Jurkat, Clone E6-1 (cell line): ENCODE results near the gene GALNT17.

Experiments used
- DNase-seq: peaks from one replicate; pipeline ENCODE4 v3.0.0-alpha.2; 2011; ENCODE audit warnings: low read depth, low spot score
- H3K4me3 ChIP-seq: 2 replicates; pipeline ENCODE4 v1.5.1; 2011; ENCODE audit warnings: mild to moderate bottlenecking, low read length, control low read depth, moderate library complexity

GALNT17 gene

DNA sequence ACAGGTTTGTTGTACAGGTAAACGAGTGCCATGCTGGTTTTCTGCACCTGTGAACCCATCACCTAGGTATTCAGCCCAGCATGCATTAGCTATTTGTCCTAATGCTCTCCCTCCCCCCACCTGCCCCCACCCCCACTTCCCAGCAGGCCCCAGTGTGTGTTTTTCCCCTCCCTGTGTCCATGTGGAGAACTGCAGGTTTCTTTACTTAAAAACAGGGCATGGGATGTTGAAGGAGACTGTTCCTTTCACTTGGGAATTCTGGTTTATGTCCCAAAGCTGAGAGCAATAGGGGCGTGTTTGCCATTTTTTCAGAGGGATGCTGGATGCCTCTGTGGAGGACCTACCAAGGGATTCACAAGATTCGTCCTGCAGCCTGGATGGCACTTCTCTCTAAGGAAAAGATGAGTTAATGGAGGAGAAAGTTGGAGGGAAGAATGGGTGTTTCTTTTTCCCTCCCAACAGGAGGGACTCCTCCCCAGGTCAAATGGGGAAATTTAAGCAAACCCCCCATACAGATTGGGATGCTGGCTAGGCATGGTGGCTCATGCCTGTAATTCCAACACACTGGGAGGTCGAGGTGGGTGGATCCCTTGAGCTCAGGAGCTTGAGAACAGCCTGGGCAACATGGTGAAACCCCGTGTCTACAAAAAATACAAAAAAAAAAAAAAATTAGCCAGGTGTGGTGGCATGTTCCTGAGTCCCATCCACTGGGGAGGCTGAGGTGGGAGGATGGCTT, 136.0 kb downstream of the GALNT17 start:
- no peak for DNase-seq
- H3K4me3 ChIP-seq, result no peak overlapping the region

DNA sequence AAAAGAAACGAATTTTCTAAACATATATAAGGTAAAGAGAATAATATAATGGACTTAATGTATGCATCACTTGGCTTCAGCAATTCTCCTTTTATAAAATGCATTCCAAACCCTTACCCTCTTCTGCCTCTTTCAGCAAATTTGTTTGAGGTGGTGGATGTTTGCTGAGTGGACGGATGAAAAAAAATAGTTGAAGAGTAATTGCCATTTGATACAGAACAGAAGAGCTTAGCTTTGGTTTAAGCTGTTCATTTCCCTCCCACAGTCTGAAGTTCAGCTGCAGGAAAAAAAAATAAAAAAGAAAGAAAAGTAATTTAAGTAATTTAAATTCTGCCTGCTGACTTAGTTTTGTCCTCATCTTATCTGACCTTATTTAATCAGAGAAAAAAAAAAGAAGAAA, 138.6 kb downstream of the GALNT17 start:
- H3K4me3 ChIP-seq, result no peak overlapping the region
- DNase-seq, result no peak

DNA sequence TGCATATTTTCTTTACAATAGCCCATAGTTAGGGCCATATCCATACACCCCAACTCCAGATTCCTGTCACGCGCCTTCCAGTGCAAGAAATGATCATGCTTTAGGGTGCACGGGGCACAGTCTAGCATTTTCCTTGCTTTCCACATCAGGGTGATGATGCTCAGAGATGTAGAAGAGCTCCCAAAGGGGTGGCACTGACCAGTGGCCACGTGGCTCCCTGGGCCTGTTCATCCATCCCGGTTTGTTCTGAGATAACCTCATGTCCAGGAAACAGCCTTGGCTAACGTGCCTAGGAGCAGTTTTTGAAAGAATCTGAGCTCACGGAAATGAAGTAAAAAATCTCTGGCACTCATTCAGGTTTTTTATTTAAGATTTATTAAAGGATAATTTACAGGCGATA, 139.3 kb downstream of the GALNT17 start:
- no peak for DNase-seq
- H3K4me3 ChIP-seq, result no peak overlapping the region

DNA sequence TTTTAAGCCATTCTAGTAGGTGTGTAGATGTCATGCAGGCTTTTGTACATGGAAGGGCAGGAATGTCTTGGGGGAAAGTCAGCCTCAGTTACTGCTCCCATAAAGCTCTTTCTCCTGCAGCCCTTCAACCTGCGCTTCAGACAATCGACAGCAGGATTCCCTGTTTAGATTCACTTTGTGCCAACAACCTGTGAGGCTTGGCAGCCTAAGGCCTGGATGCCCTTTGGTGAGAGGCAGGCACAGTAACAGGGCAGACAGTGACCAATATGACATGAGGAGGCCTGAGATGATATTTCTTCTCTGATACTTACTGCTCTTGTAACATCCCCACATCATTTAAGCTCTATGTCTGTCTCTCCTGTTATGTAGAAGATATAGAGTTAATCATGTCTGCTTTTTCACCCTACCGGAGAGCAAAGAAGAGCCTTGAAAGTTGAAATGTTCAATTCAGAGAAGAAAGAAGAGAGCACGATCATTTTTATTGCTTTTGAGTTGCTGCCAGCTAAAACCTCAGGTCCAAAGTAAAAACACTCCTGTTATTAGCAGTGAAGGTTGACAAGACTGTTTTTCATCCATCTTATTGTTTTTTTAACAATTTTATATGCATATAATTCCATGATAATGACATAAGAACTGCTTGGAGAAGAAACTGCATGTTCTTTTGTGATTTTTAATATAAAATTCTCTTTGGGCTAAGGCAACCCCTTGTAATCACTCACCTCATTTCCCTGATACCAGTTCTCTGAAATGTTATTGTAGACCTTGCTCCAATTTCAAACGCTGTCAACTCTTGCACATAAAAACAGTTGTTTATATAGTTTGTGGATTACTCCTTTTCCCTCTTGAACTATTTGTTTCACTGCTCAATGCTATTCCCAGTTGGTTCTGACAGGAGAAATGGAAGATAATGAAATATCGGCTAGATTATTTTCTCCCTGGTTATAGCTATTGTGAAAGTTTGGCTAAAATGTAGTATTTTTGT, 140.9 kb downstream of the GALNT17 start:
- no peak overlapping the region for H3K4me3 ChIP-seq
- no peak for DNase-seq

DNA sequence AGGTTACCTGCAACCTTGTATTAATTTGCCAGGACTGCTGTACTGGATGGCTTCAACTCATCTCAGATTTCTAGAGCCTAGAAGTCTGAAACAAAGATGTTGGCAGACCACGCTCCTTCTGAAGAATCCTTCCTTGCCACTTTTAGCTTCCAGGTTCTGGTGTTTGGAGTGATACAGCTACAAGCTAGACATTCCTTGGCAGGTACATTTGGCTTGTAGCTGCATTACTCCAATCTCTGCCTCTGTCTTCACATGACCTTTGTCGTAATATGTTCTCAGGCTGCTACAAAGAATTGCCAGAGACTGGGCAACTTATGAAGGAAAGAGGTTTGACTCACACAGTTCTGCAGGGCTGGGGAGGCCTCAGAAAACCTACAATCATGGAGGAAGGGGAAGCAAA, 146.3 kb downstream of the GALNT17 start:
- DNase-seq, result no peak
- no peak overlapping the region for H3K4me3 ChIP-seq

DNA sequence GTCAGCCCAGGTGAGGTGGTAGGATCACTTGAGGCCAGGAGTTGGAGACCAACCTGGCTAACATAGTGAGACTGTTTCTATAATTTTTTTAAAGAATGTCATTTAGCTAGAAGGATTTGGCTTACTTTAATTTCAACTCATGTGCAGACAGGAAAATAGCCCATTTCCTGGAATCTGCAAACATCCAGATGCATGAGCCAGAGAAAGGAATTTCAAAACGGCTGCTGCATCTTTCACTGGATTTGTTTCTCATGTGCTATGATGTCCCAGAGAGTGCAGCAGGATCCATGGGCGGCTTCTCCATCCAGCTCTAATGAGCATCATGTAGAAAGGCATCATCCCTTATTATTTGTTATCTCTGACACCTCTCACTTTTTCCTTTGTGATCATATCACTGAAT, 149.3 kb downstream of the GALNT17 start:
- no peak overlapping the region for H3K4me3 ChIP-seq
- no peak for DNase-seq

DNA sequence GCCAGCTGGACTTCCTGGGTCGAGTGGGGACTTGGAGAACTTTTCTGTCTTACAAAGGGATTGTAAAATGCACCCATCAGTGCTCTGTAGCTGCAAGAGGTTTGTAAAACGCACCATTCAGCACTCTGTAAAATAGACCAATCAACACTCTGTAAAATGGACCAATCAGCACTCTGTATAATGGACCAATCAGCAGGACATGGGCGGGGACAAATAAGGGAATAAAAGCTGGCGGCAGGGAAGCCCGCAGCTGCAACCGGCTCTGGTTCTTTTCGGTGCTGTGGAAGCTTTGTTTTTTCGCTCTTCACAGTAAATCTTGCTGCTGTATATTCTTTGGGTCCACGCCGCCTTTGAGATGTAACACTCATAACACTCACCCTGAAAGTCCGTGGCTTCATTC, 151.9 kb downstream of the GALNT17 start:
- H3K4me3 ChIP-seq, result no peak overlapping the region
- no peak for DNase-seq

DNA sequence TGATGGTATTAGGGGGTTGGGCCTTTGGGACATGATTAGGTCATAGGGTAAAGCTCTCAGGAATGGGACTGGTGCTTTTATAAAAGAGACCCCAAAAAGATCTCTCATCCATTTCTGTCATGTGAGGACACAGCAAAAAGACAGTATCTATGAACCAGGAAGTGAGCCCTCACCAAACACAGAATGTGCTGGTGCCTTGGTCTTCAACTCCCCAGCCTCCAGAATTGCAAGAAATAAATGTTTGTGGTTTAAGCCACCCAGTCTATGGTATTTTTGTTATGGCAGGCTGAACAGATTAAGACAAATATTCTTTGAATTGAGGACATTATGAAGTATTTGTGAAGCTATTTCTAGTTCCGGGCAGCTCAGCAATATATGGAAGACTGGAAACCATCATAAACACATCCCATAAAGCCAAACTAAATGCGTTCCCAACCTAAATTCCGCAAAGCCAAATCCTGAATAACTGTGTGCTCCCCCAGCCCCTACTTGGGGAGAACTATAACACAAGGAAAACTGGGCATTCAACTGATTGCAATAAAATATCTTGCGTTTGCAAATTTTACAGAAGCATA, 153.7 kb downstream of the GALNT17 start:
- no peak overlapping the region for H3K4me3 ChIP-seq
- DNase-seq, result no peak

DNA sequence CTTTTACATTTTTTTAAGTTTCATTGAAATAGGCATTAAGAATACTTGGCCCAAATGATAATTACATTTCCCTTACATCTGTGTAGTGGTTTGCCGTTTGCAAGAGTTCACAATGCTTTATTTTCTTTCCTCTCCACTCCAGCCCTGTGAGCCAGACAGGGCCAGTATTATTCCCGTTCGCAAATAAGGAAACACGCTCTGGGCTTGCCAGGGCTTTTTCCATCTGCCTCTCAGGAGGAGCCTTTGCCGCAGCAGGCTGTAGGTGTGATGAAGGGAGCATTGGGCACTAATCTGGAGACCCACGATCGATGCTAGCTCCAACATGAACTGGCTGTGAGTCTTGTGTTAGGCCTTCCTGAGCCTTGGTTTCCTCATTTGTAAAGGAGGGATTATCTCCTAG, 154.4 kb downstream of the GALNT17 start:
- no peak for DNase-seq
- H3K4me3 ChIP-seq, result no peak overlapping the region

DNA sequence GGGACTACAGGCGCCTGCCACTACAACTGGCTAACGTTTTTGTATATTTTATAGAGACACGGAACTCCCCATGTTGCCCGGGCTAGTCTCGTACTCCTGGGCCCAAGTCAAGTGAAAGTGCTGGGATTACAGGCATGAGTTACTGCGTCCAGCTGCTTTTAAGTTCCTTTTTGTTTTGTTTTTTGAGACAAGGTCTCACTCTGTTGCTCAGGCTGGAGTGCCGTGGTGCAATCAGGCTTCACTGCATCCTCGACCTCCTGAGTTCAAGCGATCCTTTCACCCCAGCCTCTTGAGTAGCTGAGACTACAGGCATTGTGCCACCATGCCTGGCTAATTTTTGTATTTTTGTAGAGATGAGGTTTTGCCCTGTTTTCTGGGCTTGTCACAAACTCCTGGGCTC, 155.0 kb downstream of the GALNT17 start:
- DNase-seq, result no peak
- no peak overlapping the region for H3K4me3 ChIP-seq

DNA sequence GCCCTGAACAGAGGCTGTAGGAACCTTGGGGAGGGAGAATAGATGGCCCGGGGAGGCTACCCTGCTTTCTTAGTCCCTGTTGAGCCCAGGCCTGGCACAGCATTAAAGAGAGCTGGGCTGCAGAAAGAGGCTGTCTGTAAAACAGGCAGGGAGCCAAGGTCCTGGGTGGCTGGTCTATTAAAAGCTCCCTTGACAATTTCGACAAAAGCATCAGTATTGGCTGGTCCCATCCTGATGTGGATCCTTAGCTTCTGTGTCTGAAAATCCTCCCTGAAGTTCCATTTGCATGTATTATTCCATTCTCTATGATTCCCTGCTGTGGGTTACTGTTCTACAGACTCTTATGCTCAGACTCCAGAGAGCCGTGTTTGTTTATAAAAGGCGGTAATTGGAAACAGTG, 158.5 kb downstream of the GALNT17 start:
- no peak for DNase-seq

DNA sequence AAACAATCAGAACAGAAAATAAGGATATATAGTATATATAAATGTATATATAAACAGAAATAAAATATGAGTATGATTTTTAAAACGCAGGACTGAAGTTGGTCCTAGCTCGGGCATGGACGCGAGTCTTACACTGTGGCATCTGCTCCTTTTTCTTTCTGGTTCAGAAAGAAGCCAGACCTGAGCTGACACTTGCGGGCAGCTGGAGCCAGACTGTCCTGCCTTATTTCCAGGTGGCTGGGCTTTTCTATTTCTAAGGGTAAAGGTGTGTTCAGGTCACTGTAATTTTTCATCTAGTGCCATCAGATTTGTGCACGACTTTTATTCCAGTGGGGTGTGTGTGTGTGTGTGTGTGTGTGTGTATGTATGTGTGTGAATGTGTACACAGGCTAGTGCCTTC, 166.4 kb downstream of the GALNT17 start:
- no peak for DNase-seq
- no peak overlapping the region for H3K4me3 ChIP-seq

More for the DNA sequence above, 158.5 kb downstream of the GALNT17 start:
- no peak overlapping the region for H3K4me3 ChIP-seq

DNA sequence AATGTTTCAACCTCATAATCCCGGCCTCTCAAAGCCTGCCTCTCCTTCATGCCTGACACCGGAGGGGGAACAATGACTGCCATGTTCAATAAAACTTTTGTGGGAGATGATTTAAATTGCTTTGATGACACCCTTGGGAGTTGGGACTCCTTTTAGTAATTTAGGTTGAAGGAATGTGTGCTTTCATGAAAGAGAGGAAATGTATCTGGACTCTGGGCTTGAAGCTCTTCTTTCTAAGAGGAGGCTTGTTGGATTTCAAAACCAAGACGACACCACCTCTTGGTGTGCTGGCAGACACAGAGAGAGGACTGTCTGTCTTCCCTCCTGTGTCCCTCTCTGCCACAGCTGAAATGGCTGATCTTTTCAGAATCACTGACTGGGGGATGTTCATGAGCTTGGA, 168.1 kb downstream of the GALNT17 start:
- DNase-seq, result no peak
- H3K4me3 ChIP-seq, result no peak overlapping the region

DNA sequence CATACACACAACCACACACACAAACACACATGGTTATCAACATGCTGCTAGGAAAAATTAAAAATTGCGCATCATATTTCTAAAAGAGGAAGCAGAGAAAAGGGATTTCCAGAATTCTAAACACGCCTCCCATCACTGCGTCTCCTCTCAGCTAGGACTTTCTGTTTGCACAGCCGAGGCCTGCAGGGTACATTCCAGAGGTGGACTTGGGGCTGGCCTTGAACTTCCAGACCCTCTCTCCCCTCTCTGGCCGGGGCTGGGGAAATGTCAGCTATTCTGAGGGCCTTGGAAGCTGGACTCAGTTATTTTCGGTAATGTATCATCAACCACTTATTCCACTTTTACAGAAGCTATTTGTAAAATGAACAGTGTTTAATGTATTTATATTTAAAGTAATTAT, 168.7 kb downstream of the GALNT17 start:
- no peak overlapping the region for H3K4me3 ChIP-seq
- no peak for DNase-seq

DNA sequence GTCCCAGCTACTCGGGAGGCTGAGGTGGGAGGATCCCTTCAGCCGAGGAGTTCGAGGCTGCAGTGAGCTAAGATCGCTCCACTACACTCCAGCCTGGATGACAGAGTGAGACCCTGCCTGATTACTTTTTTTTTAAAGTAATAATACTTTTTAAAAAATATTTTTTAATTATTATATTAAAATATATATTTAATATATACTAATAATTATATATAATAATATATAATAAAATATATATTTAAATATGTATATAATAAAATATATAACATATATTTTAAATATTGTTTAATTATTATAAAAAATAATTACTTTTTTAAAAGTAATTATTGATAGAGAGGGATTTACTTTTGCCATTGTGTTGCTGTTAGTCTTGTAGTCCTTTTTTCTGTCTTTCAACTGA, 169.2 kb downstream of the GALNT17 start:
- DNase-seq, result no peak
- H3K4me3 ChIP-seq, result no peak overlapping the region

DNA sequence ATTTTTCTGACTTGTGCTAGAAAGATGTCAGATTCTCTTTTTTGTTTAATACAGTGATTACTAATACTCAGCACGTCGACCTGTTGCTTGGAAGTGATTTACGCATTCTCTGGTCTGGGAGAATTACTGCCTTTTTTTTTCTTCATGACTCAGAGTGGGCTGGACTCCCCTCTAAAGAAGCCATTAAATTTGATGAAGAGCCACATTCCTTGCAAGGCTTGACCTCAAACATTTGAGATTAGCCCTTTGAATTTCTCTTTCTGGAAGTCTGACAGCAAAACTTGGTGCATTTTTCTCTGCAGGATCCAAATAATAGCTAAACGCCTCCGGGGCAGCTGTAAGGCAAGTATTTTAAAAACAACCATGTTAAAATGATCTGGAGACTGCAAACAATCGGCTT, 171.6 kb downstream of the GALNT17 start:
- no peak overlapping the region for H3K4me3 ChIP-seq
- no peak for DNase-seq

DNA sequence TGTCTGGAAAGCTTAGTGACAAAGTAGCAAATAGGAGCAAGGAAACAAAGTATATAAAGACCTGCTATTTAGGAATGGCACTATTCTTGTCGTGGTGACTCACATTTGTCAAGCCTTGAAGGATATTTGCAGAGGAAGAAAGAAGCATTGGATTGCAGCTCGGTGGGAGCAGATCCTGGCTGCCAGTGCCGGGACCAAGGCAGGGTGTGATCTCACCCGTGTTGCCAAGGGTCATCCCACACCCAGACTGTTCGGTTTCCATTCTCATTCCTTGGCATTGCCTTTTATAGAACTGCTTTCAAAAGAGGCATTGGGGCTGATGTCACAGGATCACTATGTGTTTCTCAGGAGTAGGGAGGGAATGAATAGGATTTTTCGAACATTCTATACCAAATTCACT, 176.2 kb downstream of the GALNT17 start:
- no peak for DNase-seq
- H3K4me3 ChIP-seq, result no peak overlapping the region

DNA sequence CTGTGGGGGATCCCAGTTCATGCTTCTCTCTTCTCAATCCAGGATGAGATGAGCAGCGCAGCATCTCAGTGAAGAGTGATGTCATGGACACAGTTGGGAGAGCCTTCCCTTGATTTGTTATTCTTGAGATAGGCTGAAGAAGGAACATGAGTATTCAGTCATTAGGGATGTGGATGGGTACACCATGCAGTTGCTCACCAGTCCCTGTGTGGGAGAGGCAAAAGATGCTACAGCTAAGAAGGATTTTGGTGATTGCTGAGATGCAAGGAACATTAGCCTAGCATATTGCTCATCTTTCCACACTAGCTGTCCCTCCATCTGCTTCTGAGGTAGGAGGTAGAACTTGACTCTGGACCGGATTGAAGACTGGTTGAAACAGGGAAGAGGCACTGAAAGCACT, 179.6 kb downstream of the GALNT17 start:
- H3K4me3 ChIP-seq, result no peak overlapping the region
- no peak for DNase-seq

DNA sequence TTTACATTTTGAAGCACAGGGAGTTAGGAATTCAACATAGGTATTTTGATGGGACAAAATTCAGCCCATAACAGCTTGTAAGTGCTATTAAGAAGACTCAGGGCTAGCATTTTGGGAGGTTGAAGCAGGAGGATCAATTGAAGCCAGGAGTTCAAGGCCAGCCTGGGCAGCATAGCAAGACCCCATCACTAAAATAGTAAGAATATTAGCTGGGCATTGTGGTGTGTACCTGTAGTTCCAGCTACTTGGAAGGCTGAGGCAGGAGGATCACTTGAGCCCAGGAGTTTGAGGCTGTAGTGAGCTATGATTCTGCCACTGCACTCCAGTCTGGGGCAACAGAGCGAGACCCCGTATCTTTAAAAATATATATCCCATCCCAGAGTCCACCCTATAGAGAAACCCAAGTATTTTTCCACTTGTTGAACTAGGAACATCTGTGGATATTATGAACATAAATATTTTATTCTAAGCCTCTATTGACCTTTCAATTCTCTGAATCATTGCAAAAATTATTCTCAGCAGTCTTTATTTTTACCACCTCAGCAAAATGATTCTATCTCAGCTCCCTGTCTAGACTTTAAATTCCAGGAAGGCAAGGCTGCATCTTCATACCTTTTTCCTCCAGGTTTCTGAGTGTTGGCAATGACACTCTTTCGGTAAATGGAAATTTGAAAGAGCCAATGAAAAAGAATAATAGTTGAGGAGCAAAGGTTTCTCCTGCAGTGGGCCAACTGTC, 181.0 kb downstream of the GALNT17 start:
- no peak for DNase-seq
- H3K4me3 ChIP-seq, result no peak overlapping the region
